RPMI8226 (cell line): Measurements from ENCODE around the gene PLEKHH1.

ENCODE experiments used
- DNase-seq: peaks from one replicate; pipeline ENCODE4 v3.0.0-alpha.2; 2015

The PLEKHH1 gene

GRCh38 chr14:67638642-67639041 is 105.6 kb downstream of the PLEKHH1 start:
- no peak for DNase-seq
